ENCODE data around the gene RTL1.

The RTL1 gene

GRCh38 chr14:100856056-100856950 lies 47.2 kb downstream of the RTL1 start:
- no peak for TF ChIP-seq FOXP2 (optimal IDR thresholded peaks at IDR 0.05; ENCODE audit: borderline replicate concordance, extremely low read depth, extremely low read length, insufficient read depth)
- no peak for TF ChIP-seq SIN3A (IDR thresholded peaks at IDR 0.05; ENCODE audit: borderline replicate concordance, insufficient read depth, low read length)
- no peak for TF ChIP-seq TAF1 (IDR thresholded peaks at IDR 0.05; ENCODE audit: borderline replicate concordance, insufficient read depth, low read length)
- TF ChIP-seq, protein P1, sequence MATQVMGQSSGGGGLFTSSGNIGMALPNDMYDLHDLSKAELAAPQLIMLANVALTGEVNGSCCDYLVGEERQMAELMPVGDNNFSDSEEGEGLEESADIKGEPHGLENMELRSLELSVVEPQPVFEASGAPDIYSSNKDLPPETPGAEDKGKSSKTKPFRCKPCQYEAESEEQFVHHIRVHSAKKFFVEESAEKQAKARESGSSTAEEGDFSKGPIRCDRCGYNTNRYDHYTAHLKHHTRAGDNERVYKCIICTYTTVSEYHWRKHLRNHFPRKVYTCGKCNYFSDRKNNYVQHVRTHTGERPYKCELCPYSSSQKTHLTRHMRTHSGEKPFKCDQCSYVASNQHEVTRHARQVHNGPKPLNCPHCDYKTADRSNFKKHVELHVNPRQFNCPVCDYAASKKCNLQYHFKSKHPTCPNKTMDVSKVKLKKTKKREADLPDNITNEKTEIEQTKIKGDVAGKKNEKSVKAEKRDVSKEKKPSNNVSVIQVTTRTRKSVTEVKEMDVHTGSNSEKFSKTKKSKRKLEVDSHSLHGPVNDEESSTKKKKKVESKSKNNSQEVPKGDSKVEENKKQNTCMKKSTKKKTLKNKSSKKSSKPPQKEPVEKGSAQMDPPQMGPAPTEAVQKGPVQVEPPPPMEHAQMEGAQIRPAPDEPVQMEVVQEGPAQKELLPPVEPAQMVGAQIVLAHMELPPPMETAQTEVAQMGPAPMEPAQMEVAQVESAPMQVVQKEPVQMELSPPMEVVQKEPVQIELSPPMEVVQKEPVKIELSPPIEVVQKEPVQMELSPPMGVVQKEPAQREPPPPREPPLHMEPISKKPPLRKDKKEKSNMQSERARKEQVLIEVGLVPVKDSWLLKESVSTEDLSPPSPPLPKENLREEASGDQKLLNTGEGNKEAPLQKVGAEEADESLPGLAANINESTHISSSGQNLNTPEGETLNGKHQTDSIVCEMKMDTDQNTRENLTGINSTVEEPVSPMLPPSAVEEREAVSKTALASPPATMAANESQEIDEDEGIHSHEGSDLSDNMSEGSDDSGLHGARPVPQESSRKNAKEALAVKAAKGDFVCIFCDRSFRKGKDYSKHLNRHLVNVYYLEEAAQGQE (IDR thresholded peaks at IDR 0.05; ENCODE audit: insufficient read depth in 1 of 2, low read depth in 2 of 2, low read length in 2 of 2) = no peak
- TF ChIP-seq POLR2AphosphoS5 (IDR thresholded peaks at IDR 0.05; ENCODE audit: low read depth, low read length) = no peak

DNA sequence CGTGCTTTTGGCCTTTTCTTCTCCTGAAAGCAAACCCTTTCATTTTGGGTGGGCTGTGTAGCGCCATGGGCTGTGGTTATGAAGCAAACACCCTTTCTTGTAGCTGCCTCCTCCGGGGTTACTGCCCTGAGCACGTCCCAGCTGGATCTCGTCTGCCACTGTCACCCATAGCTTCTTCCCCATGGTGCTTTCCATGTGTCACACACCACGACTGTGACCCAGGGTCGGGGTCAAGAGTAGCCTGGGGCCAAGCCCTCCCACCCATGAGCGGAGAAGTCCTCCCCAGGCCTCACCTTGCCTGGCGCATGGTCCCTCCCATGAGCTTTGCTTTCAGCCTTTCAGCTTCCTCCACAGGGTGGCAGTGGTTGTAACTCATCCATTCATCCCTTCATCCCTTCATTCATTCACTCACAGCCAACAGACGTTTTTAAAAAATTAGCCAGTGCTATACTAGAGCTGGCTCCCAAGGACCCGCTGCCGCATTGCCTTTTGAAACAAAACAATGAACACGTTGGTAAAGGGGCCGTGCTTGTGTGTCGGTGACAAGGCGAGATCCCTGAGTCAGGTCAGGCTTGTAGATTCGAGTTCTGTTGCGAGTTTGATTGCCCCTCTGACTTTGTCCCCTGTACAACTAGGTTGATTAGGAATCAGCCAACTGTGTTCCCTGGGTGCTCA lies 48.1 kb downstream of the RTL1 start:
- TF ChIP-seq SIN3A (IDR thresholded peaks at IDR 0.05; ENCODE audit: borderline replicate concordance, insufficient read depth, low read length) (no peak), FOXP2 (optimal IDR thresholded peaks at IDR 0.05; ENCODE audit: borderline replicate concordance, extremely low read depth, extremely low read length, insufficient read depth) (no peak), TAF1 (IDR thresholded peaks at IDR 0.05; ENCODE audit: borderline replicate concordance, insufficient read depth, low read length) (no peak), POLR2AphosphoS5 (IDR thresholded peaks at IDR 0.05; ENCODE audit: low read depth, low read length) (no peak)
- TF ChIP-seq, protein P1 (IDR thresholded peaks at IDR 0.05; ENCODE audit: insufficient read depth in 1 of 2, low read depth in 2 of 2, low read length in 2 of 2) = no peak

DNA sequence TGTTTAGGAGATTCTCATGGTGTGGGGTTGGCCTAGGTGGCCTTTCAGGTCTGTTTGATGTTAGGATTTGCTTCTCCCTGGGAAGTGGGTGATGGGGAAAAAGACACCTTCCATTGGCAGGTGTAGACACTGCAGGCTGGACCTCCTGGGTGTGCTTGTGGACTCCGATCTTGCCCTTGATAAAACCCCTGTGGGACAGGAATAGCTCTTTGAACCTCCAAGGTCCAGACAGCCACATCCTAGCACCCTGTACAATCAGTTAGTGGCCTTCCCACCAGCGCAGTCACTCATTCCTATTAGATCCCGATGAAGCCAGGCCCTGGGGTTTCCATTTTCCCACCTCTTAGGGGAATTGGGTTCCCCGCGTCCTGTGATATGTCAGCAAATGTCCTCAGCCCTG lies 49.1 kb downstream of the RTL1 start:
- TF ChIP-seq POLR2AphosphoS5 (IDR thresholded peaks at IDR 0.05; ENCODE audit: low read depth, low read length) (no peak), FOXP2 (optimal IDR thresholded peaks at IDR 0.05; ENCODE audit: borderline replicate concordance, extremely low read depth, extremely low read length, insufficient read depth) (no peak), SIN3A (IDR thresholded peaks at IDR 0.05; ENCODE audit: borderline replicate concordance, insufficient read depth, low read length) (no peak), TAF1 (IDR thresholded peaks at IDR 0.05; ENCODE audit: borderline replicate concordance, insufficient read depth, low read length) (no peak)
- TF ChIP-seq, protein P1 (IDR thresholded peaks at IDR 0.05; ENCODE audit: insufficient read depth in 1 of 2, low read depth in 2 of 2, low read length in 2 of 2) = no peak

DNA sequence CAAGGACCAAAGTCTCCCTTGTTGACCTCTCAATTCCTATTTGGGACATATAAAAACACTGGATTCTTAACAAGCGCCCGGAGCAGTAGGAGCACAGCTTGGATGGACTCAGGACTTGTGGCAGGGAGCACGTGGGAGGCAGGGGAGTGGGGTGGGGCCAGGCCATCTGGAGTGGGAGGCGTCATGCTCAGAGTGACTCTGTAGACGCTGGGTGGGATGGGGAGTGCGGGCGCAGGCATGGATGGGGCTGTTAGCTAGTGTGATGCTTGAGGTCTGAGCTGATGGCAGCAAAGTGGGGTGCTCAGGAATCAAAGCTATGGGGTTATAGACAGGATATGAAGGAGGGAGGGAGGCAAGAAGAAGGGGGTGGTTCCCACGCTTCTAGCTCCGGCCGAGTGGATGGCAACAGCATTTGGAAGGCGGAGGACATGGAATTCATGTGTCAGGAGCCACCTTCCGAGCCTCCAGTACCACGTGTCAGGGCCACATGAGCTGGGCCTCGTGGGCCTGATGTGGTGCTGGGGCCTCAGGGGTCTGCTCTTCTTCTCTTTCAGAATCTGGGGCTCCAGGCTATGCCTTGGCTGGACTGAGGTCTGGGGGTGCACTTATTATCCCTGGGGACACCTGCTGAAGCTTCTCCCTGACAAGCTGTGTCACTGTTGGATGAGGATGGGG lies 51.4 kb downstream of the RTL1 start:
- TF ChIP-seq FOXP2 (optimal IDR thresholded peaks at IDR 0.05; ENCODE audit: borderline replicate concordance, extremely low read depth, extremely low read length, insufficient read depth) = no peak
- TF ChIP-seq TAF1 (IDR thresholded peaks at IDR 0.05; ENCODE audit: borderline replicate concordance, insufficient read depth, low read length) = no peak
- TF ChIP-seq SIN3A (IDR thresholded peaks at IDR 0.05; ENCODE audit: borderline replicate concordance, insufficient read depth, low read length) = no peak
- TF ChIP-seq, protein P1 (IDR thresholded peaks at IDR 0.05; ENCODE audit: insufficient read depth in 1 of 2, low read depth in 2 of 2, low read length in 2 of 2) = no peak
- TF ChIP-seq POLR2AphosphoS5 (IDR thresholded peaks at IDR 0.05; ENCODE audit: low read depth, low read length) = no peak
